CD8-positive, alpha-beta memory T cell (primary cell): ENCODE results near the gene PRAME. TPM values are rescaled to one million over a fixed set of nuclear protein-coding genes. Genes with fewer than 3 reads are reported as not detected.

Experiments used
- CTCF ChIA-PET: fragments of 350-600 bp; sonication (Branson Sonifier 250); formaldehyde crosslinking; loops from one replicate; lab custom pipeline; 2021; ENCODE audit warnings: antibody characterized with exemption; lab: Charles Lee
- POLR2A ChIA-PET: fragments of 350-600 bp; sonication (Branson Sonifier 250); formaldehyde crosslinking; loops from one replicate; lab custom pipeline; 2021; ENCODE audit warnings: antibody characterized with exemption; lab: Charles Lee
- DNase-seq, 5 donors: peaks; one replicate each; pipeline versions ENCODE4 v3.0.0 to v3.0.0-alpha.2; 2020 to 2022; ENCODE audit warnings: mixed read lengths in 1 of 5
- H3K27ac ChIP-seq: one replicate; pipeline ENCODE4 v1.7.0; 2013; ENCODE audit warnings: low read depth, mild to moderate bottlenecking, low read length, moderate library complexity
- H3K27me3 ChIP-seq: 2 replicates; pipeline ENCODE4 v1.7.0; 2013; ENCODE audit warnings: low read length, mild to moderate bottlenecking; ENCODE audit not compliant: insufficient read depth, poor library complexity, severe bottlenecking
- H3K36me3 ChIP-seq: 2 replicates; pipeline ENCODE4 v1.7.0; 2013; ENCODE audit warnings: mild to moderate bottlenecking, low read length, moderate library complexity; ENCODE audit not compliant: insufficient read depth
- H3K4me1 ChIP-seq: 2 replicates; pipeline ENCODE4 v1.7.0; 2013; ENCODE audit warnings: mild to moderate bottlenecking, low read length, moderate library complexity; ENCODE audit not compliant: insufficient read depth
- H3K4me3 ChIP-seq: 2 replicates; pipeline ENCODE4 v1.7.0; 2013; ENCODE audit warnings: mild to moderate bottlenecking, low read length
- H3K9me3 ChIP-seq: 2 replicates; pipeline ENCODE4 v1.7.0; 2013; ENCODE audit warnings: mild to moderate bottlenecking, low read length
- H3K27ac Mint-ChIP-seq, 8 donors: one replicate each; pipeline ENCODE4 v1.8.0; 2020 to 2021; ENCODE audit warnings: mixed read lengths in 8 of 8, mild to moderate bottlenecking in 6 of 8, inconsistent platforms in 3 of 8, moderate library complexity in 3 of 8
- H3K27me3 Mint-ChIP-seq, 2 donors: one replicate each; pipeline ENCODE4 v1.8.0; 2020 to 2021; ENCODE audit warnings: mixed read lengths in 2 of 2, mild to moderate bottlenecking in 1 of 2, moderate library complexity in 1 of 2
- H3K36me3 Mint-ChIP-seq, 3 donors: one replicate each; pipeline ENCODE4 v1.8.0; 2020 to 2021; ENCODE audit warnings: mixed read lengths in 3 of 3, inconsistent platforms in 1 of 3, mild to moderate bottlenecking in 1 of 3
- H3K4me1 Mint-ChIP-seq, 3 donors: one replicate each; pipeline ENCODE4 v1.8.0; 2020 to 2021; ENCODE audit warnings: mixed read lengths in 3 of 3, inconsistent platforms in 1 of 3, mild to moderate bottlenecking in 1 of 3
- H3K4me3 Mint-ChIP-seq, 7 donors: one replicate each; pipeline ENCODE4 v1.8.0; 2020 to 2021; ENCODE audit warnings: mixed read lengths in 7 of 7, mild to moderate bottlenecking in 6 of 7, moderate library complexity in 4 of 7, inconsistent platforms in 2 of 7
- H3K9me3 Mint-ChIP-seq, 5 donors: one replicate each; pipeline ENCODE4 v1.8.0; 2020 to 2022; ENCODE audit warnings: mixed read lengths in 5 of 5, mild to moderate bottlenecking in 3 of 5, moderate library complexity in 2 of 5, inconsistent platforms in 1 of 5
- polyA plus RNA-seq: library from polyadenylated mRNA; unstranded; fragments of 300-500 nt; fragmentation: Illumina TruSeq; gene quantifications from one replicate; pipeline ENCODE4 v1.2.3, GENCODE V29; 2021
- total RNA-seq, 2 experiments: library from RNA; stranded (reverse); gene quantifications; one replicate each; pipeline ENCODE4 v1.2.3, GENCODE V29; 2021

The PRAME gene
- total and polyA plus RNA-seq, 3 experiments from 2014 or later: not detected

GRCh38 chr22:22558071-22558971 is 744 bp downstream of the PRAME start:
- no peak for DNase-seq
- H3K27me3 ChIP-seq: no peaks in the 10 kb centered on the region
- ChIA-PET CTCF (no interaction called here), POLR2A (no interaction called here)
- H3K27ac Mint-ChIP-seq: no peak overlapping the region
- H3K4me3 ChIP-seq: peak overlapping the region; percentile 22
- H3K4me1 ChIP-seq: peaks cover 8% of the 10 kb centered on the region
- no peaks in the 10 kb centered on the region for H3K9me3 ChIP-seq
- H3K36me3 Mint-ChIP-seq: no peaks in the 10 kb centered on the region
- peak overlapping the region; percentile 100 for H3K27ac ChIP-seq
- H3K9me3 Mint-ChIP-seq: no peaks in the 10 kb centered on the region
- H3K36me3 ChIP-seq: no peaks in the 10 kb centered on the region
- no peak overlapping the region for H3K4me3 Mint-ChIP-seq
- peaks cover 0 to 4% (median 4%) of the 10 kb centered on the region in 3 donors for H3K4me1 Mint-ChIP-seq
- H3K27me3 Mint-ChIP-seq: peaks cover 0 to 2% of the 10 kb centered on the region in 2 donors

GRCh38 chr22:22556995-22557925 is 1.8 kb downstream of the PRAME start:
- Mint-ChIP-seq H3K36me3 (no peaks in the 10 kb centered on the region), H3K4me3 (no peak overlapping the region), H3K27ac (no peak overlapping the region), H3K9me3 (no peaks in the 10 kb centered on the region), H3K4me1 (peaks cover 0 to 4% (median 4%) of the 10 kb centered on the region in 3 donors), H3K27me3 (peaks cover 0 to 2% of the 10 kb centered on the region in 2 donors)
- POLR2A ChIA-PET: no interaction called here
- no peaks in the 10 kb centered on the region for H3K9me3 ChIP-seq
- peak overlapping the region; percentile 61 for H3K4me3 ChIP-seq
- CTCF ChIA-PET: no interaction called here
- H3K27ac ChIP-seq: peak overlapping the region; percentile 98
- no peaks in the 10 kb centered on the region for H3K36me3 ChIP-seq
- no peaks in the 10 kb centered on the region for H3K27me3 ChIP-seq
- DNase-seq: no peak
- H3K4me1 ChIP-seq: peaks cover 8% of the 10 kb centered on the region

GRCh38 chr22:22556578-22556977 is 2.5 kb downstream of the PRAME start:
- no peaks in the 10 kb centered on the region for H3K9me3 Mint-ChIP-seq
- no peaks in the 10 kb centered on the region for H3K36me3 Mint-ChIP-seq
- ChIA-PET POLR2A (no interaction called here), CTCF (no interaction called here)
- Histone ChIP-seq H3K27ac (peak overlapping the region; percentile 98), H3K27me3 (no peaks in the 10 kb centered on the region), H3K4me3 (peak overlapping the region; percentile 61), H3K4me1 (peaks cover 8% of the 10 kb centered on the region), H3K36me3 (no peaks in the 10 kb centered on the region), H3K9me3 (no peaks in the 10 kb centered on the region)
- peaks cover 0 to 2% of the 10 kb centered on the region in 2 donors for H3K27me3 Mint-ChIP-seq
- no peak for DNase-seq
- peak overlapping the region in 1 of 8 donors; percentile 38 for H3K27ac Mint-ChIP-seq
- H3K4me1 Mint-ChIP-seq: peaks cover 0 to 4% (median 4%) of the 10 kb centered on the region in 3 donors
- no peak overlapping the region for H3K4me3 Mint-ChIP-seq

GRCh38 chr22:22555596-22555995 is 3.5 kb downstream of the PRAME start:
- no peak overlapping the region for H3K27ac Mint-ChIP-seq
- DNase-seq: no peak
- H3K4me3 Mint-ChIP-seq: no peak overlapping the region
- no peaks in the 10 kb centered on the region for H3K9me3 Mint-ChIP-seq
- no peak overlapping the region for H3K4me3 ChIP-seq
- no peaks in the 10 kb centered on the region for H3K9me3 ChIP-seq
- no peaks in the 10 kb centered on the region for H3K27me3 ChIP-seq
- no peaks in the 10 kb centered on the region for H3K36me3 ChIP-seq
- no peaks in the 10 kb centered on the region for H3K36me3 Mint-ChIP-seq
- ChIA-PET POLR2A (no interaction called here), CTCF (no interaction called here)
- H3K27me3 Mint-ChIP-seq: peaks cover 0 to 2% of the 10 kb centered on the region in 2 donors
- peak overlapping the region; percentile 39 for H3K27ac ChIP-seq
- H3K4me1 Mint-ChIP-seq: peaks cover 0 to 4% (median 4%) of the 10 kb centered on the region in 3 donors
- H3K4me1 ChIP-seq: peaks cover 8% of the 10 kb centered on the region

GRCh38 chr22:22554587-22555284 is 4.3 kb downstream of the PRAME start:
- Mint-ChIP-seq H3K27me3 (peaks cover 0 to 2% of the 10 kb centered on the region in 2 donors), H3K4me3 (no peak overlapping the region), H3K36me3 (no peaks in the 10 kb centered on the region), H3K4me1 (peaks cover 0 to 4% (median 4%) of the 10 kb centered on the region in 3 donors), H3K27ac (peak overlapping the region in 1 of 8 donors; percentile 6), H3K9me3 (no peaks in the 10 kb centered on the region)
- no peaks in the 10 kb centered on the region for H3K9me3 ChIP-seq
- POLR2A ChIA-PET: no interaction called here
- H3K4me1 ChIP-seq: peaks cover 8% of the 10 kb centered on the region
- peak overlapping the region; percentile 39 for H3K27ac ChIP-seq
- no peak overlapping the region for H3K4me3 ChIP-seq
- no peaks in the 10 kb centered on the region for H3K36me3 ChIP-seq
- no peak for DNase-seq
- no peaks in the 10 kb centered on the region for H3K27me3 ChIP-seq
- CTCF ChIA-PET: interaction anchor here (0.6 to 0.9 kb wide), 2 partner anchors 9 to 143 kb away, joined by 3 read pairs; no protein-coding TSS in a partner anchor

GRCh38 chr22:22553735-22554586 is 5.1 kb downstream of the PRAME start:
- Histone ChIP-seq H3K9me3 (no peaks in the 10 kb centered on the region), H3K27ac (peak overlapping the region; percentile 39), H3K27me3 (no peaks in the 10 kb centered on the region), H3K4me1 (peaks cover 8% of the 10 kb centered on the region), H3K4me3 (no peak overlapping the region), H3K36me3 (no peaks in the 10 kb centered on the region)
- Mint-ChIP-seq H3K4me3 (no peak overlapping the region), H3K4me1 (peaks cover 0 to under 1% (median under 1%) of the 10 kb centered on the region in 3 donors), H3K27me3 (peaks cover 0 to 2% of the 10 kb centered on the region in 2 donors), H3K27ac (peak overlapping the region in 1 of 8 donors; percentile 73), H3K36me3 (no peaks in the 10 kb centered on the region), H3K9me3 (no peaks in the 10 kb centered on the region)
- ChIA-PET CTCF (interaction anchor here (0.6 to 0.9 kb wide), 2 partner anchors 8 to 143 kb away, joined by 3 read pairs; no protein-coding TSS in a partner anchor), POLR2A (interaction anchor here (0.5 kb wide), 1 partner anchor 632 kb away, joined by 3 read pairs; no protein-coding TSS in a partner anchor)
- DNase-seq: no peak

- H3K27me3 Mint-ChIP-seq: peaks cover 0 to 2% of the 10 kb centered on the region in 2 donors
- POLR2A ChIA-PET: no interaction called here
- H3K36me3 ChIP-seq: no peaks in the 10 kb centered on the region
- CTCF ChIA-PET: no interaction called here
- H3K27me3 ChIP-seq: no peaks in the 10 kb centered on the region
- peaks cover 8% of the 10 kb centered on the region for H3K4me1 ChIP-seq
- H3K9me3 Mint-ChIP-seq: no peaks in the 10 kb centered on the region
- DNase-seq: no peak
- no peaks in the 10 kb centered on the region for H3K4me1 Mint-ChIP-seq
- H3K36me3 Mint-ChIP-seq: no peaks in the 10 kb centered on the region
- no peak overlapping the region for H3K27ac Mint-ChIP-seq
- H3K9me3 ChIP-seq: no peaks in the 10 kb centered on the region
- H3K27ac ChIP-seq: no peak overlapping the region
- no peak overlapping the region for H3K4me3 Mint-ChIP-seq
- no peak overlapping the region for H3K4me3 ChIP-seq
These were observed 5.9 kb downstream of the PRAME start for GRCh38 chr22:22553141-22553540.
